Gastrocnemius medialis (tissue), 4 donors: ENCODE results near the gene ARL3. TPM values are rescaled to one million over a fixed set of nuclear protein-coding genes. Genes with fewer than 3 reads are reported as not detected.

Experiments
- ATAC-seq, 2 donors: fragments of 150-250 bp; one replicate each; pipeline ENCODE4 v1.9.1; 2016
- DNase-seq, 2 donors: peaks; one replicate each; pipeline ENCODE4 v3.0.0-alpha.2; 2019
- H3K27ac ChIP-seq, 4 donors: fragments of 200-600 bp; sonication (generic); 1 replicate in 1 of 4; 2 replicates in 3 of 4; pipeline ENCODE4 v1.5.1; 2016 to 2018; ENCODE audit warnings: mild to moderate bottlenecking in 2 of 4, moderate library complexity in 1 of 4
- H3K27me3 ChIP-seq, 3 donors: fragments of 200-600 bp; sonication (generic) in 2 of 3; 1 replicate in 1 of 3; 2 replicates in 2 of 3; pipeline versions ENCODE4 v1.5.1 to v1.6.0; 2016 to 2019; ENCODE audit warnings: mild to moderate bottlenecking in 1 of 3, moderate library complexity in 1 of 3
- H3K36me3 ChIP-seq, 2 donors: fragments of 200-600 bp; sonication (generic) in 1 of 2; one replicate each; pipeline ENCODE4 v1.5.1; 2017 to 2018
- H3K4me1 ChIP-seq, 2 donors: fragments of 200-600 bp; sonication (generic) in 1 of 2; one replicate each; pipeline ENCODE4 v1.5.1; 2016 to 2017; ENCODE audit warnings: mild to moderate bottlenecking in 2 of 2
- H3K4me3 ChIP-seq, 4 donors: fragments of 200-600 bp; sonication (generic) in 3 of 4; 1 replicate in 1 of 4; 2 replicates in 3 of 4; pipeline ENCODE4 v1.5.1; 2016 to 2019; ENCODE audit warnings: mild to moderate bottlenecking in 2 of 4
- H3K9me3 ChIP-seq, 3 donors: fragments of 200-600 bp; sonication (generic) in 2 of 3; 1 replicate in 1 of 3; 2 replicates in 2 of 3; pipeline ENCODE4 v1.5.1; 2016 to 2019
- POLR2A ChIP-seq, 2 donors: fragments of 450-650 bp; IDR thresholded peaks; one replicate each; pipeline ENCODE4 v1.6.1; 2017; ENCODE audit warnings: antibody characterized with exemption in 2 of 2, mild to moderate bottlenecking in 2 of 2, moderate library complexity in 2 of 2
- in situ Hi-C, 4 donors: fragments of 200-750 bp; cut with MboI; loops; one replicate each; pipeline versions ENCODE4 v1.15.0 to v1.8.0; 2017; ENCODE audit warnings: low sequenced_read_pairs in 4 of 4
- intact Hi-C: fragments of 100-400 bp; cut with DNase I; formaldehyde crosslinking; loops from one replicate; pipeline ENCODE4 v1.15.1; 2023; ENCODE audit warnings: low total_unique reads
- total RNA-seq, 4 donors: library from RNA; depleted of rRNA; stranded (reverse); fragments of >200 nt; gene quantifications; one replicate each; pipeline versions ENCODE4 v1.1.0 to v1.2.3, GENCODE V29; 2016
- TF ChIP-seq, protein P1 (sequence below), 5 experiments: fragments of 450-650 bp in 3 of 5; fragments of 200-600 bp in 2 of 5; sonication (generic) in 2 of 5; IDR thresholded peaks in 4 of 5; conservative IDR thresholded peaks in 1 of 5; 1 replicate in 4 of 5; 2 replicates in 1 of 5; pipeline ENCODE4 v1.5.1; 2016 to 2019; ENCODE audit warnings: antibody characterized with exemption in 5 of 5, mild to moderate bottlenecking in 3 of 5, moderate library complexity in 3 of 5

ARL3 gene
- total RNA-seq, 4 donors from 2014 or later, result 1.0 to 2.4 (median 1.5) TPM

DNA sequence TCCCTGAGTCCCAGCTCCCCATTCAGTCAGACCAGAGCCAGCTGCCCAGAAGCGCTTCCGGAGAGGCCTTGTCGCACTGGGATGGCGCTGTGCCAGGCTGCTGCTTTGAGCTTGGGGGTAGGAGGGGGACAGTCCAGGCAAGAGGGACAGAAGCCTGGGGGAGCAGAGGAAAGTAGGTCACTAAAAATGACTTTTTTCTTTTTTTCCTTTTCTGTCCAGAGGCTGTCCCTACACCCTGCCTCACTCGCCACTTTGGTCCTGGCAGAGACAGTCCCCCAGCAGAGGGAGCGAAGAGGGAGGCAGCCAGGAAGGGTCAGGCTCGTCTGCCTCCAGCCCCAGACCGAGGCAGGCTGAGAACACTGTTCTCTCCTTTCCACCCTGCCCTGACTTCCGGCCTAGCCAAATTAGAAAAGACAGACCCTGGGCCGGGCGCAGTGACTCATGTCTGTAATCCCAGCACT is 85.7 kb downstream of the ARL3 start:
- ATAC-seq, result peak; percentile 32 to 37

GRCh38 chr10:102627736-102628293 is 86.4 kb downstream of the ARL3 start:
- peaks cover 0 to 5% of the 10 kb centered on the region in 2 donors for H3K36me3 ChIP-seq
- H3K4me3 ChIP-seq, result no peak overlapping the region
- H3K4me1 ChIP-seq, result peaks cover 39 to 47% of the 10 kb centered on the region in 2 donors
- no peaks in the 10 kb centered on the region for H3K9me3 ChIP-seq
- DNase-seq (peak in 1 of 2 donors; percentile 34), ATAC-seq (peak; percentile 31 to 36)
- intact Hi-C loops (no loop called here), in situ Hi-C loops (no loop called here)
- peak overlapping the region; percentile 70 to 79 (median 72) for H3K27ac ChIP-seq
- TF ChIP-seq, protein P1, sequence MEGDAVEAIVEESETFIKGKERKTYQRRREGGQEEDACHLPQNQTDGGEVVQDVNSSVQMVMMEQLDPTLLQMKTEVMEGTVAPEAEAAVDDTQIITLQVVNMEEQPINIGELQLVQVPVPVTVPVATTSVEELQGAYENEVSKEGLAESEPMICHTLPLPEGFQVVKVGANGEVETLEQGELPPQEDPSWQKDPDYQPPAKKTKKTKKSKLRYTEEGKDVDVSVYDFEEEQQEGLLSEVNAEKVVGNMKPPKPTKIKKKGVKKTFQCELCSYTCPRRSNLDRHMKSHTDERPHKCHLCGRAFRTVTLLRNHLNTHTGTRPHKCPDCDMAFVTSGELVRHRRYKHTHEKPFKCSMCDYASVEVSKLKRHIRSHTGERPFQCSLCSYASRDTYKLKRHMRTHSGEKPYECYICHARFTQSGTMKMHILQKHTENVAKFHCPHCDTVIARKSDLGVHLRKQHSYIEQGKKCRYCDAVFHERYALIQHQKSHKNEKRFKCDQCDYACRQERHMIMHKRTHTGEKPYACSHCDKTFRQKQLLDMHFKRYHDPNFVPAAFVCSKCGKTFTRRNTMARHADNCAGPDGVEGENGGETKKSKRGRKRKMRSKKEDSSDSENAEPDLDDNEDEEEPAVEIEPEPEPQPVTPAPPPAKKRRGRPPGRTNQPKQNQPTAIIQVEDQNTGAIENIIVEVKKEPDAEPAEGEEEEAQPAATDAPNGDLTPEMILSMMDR (IDR thresholded peaks at IDR 0.05 in 4 of 5, conservative IDR thresholded peaks at IDR 0.05 in 1 of 5), result no peak
- TF ChIP-seq POLR2A (IDR thresholded peaks at IDR 0.05), result no peak
- no peaks in the 10 kb centered on the region for H3K27me3 ChIP-seq

More for the DNA sequence above, 85.7 kb downstream of the ARL3 start:
- H3K36me3 ChIP-seq, result peaks cover 0 to 5% of the 10 kb centered on the region in 2 donors
- no peaks in the 10 kb centered on the region for H3K9me3 ChIP-seq
- H3K4me3 ChIP-seq, result no peak overlapping the region
- intact Hi-C loops (no loop called here), in situ Hi-C loops (no loop called here)
- H3K27ac ChIP-seq, result peak overlapping the region; percentile 70 to 79 (median 72)
- peaks cover 46 to 53% of the 10 kb centered on the region in 2 donors for H3K4me1 ChIP-seq
- no peaks in the 10 kb centered on the region for H3K27me3 ChIP-seq
- DNase-seq, result peak in 1 of 2 donors; percentile 53
- TF ChIP-seq, protein P1 (IDR thresholded peaks at IDR 0.05 in 4 of 5, conservative IDR thresholded peaks at IDR 0.05 in 1 of 5), result peak in 2 of 5 experiments; percentile 16 to 21
- TF ChIP-seq POLR2A (IDR thresholded peaks at IDR 0.05), result no peak

DNA sequence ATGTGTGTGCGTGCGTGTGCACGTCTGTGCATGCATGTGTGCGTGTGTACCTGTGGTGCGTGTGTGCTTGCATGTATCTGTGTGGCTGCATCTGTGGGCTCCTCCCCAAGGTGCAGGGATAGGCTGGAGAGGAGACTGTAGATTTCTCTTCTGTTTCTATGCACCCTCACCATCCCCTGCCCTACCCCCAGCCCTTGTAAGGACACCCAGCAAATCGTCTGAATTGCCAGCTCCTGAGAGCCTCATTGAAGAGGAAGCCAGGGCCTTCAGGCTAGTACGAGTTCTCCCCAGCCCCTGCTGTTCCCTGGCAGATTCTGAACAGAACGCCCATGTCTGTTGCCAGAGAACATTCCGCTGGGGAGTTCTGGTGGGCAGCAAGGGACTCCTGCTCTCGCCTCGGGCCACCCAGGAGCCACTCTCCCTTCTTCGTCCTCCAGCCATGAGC is 86.9 kb downstream of the ARL3 start:
- peaks cover 0 to 5% of the 10 kb centered on the region in 2 donors for H3K36me3 ChIP-seq
- ATAC-seq (no peak), DNase-seq (no peak)
- no peaks in the 10 kb centered on the region for H3K9me3 ChIP-seq
- TF ChIP-seq POLR2A (IDR thresholded peaks at IDR 0.05), result no peak
- TF ChIP-seq, protein P1 (IDR thresholded peaks at IDR 0.05 in 4 of 5, conservative IDR thresholded peaks at IDR 0.05 in 1 of 5), result no peak
- in situ Hi-C loops, result no loop called here
- peaks cover 34 to 44% of the 10 kb centered on the region in 2 donors for H3K4me1 ChIP-seq
- no peaks in the 10 kb centered on the region for H3K27me3 ChIP-seq
- H3K27ac ChIP-seq, result peak overlapping the region; percentile 70 to 79 (median 72)
- intact Hi-C loops, result no loop called here
- H3K4me3 ChIP-seq, result no peak overlapping the region

DNA sequence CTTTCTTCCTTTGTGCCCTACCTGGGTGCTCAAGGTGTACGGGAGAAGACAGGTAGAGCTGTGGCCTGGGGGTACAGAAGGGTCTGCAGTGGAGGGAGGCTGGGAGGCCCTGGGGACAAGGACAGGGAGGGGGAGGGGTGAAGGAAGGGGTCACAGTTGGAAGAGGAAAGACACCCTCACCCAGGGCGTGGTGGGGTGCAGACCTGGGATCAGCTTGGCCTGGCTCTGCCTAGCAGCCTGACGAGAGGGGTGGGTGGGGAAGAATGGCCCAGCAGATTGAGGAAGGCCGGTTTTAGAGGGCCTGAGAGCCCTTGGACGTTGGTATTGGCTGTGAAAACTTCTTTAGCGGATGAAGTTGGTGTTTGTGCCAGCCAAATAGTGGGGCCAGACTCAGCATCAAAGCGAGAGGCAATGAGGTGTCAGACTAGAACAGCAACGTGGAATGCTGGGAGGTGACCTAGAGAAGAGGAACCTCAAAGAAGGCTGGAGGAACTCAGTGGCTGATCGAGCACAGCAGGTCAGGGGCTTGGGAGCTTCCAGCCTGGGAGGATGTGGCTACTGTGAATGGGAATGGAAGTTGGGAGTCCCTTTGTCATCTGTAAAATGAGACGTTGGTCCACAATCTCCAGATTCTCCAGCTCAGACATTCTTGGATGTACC is 88.0 kb downstream of the ARL3 start:
- no peak for TF ChIP-seq POLR2A (IDR thresholded peaks at IDR 0.05)
- TF ChIP-seq, protein P1 (IDR thresholded peaks at IDR 0.05 in 4 of 5, conservative IDR thresholded peaks at IDR 0.05 in 1 of 5), result no peak
- intact Hi-C loops (no loop called here), in situ Hi-C loops (no loop called here)
- Histone ChIP-seq H3K27me3 (no peaks in the 10 kb centered on the region), H3K4me1 (peaks cover 40 to 49% of the 10 kb centered on the region in 2 donors), H3K36me3 (peaks cover 0 to 5% of the 10 kb centered on the region in 2 donors), H3K9me3 (no peaks in the 10 kb centered on the region), H3K4me3 (no peak overlapping the region), H3K27ac (peak overlapping the region; percentile 28 to 79 (median 70))
- ATAC-seq, result no peak
- DNase-seq, result no peak
